GM12872 (cell line): ENCODE data around the gene ZSWIM8.

Source experiments
- TF ChIP-seq, protein P1 (sequence below): IDR thresholded peaks from 3 replicates; pipeline ENCODE4 v1.5.1; 2011; ENCODE audit warnings: low read depth, mild to moderate bottlenecking, low read length, moderate library complexity; ENCODE audit not compliant: insufficient read depth

ZSWIM8 gene

DNA sequence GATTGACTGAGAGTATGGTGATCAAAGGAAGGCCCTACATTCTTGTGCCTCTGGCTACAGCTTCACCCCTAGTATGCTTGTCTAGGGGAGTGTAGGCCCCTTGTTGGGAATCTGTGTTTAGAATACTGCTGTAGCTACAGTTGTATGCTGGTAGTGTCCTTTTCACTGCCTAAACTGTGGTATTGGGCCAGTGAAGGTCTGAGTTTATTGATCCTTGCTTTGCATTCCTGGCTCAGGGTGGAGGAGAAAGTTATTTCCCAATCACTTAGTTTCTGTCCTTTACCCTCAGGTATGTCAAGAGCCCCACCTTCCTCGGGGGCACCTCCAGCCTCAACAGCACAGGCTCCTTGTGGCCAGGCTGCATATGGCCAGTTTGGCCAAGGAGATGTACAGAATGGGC is 34.6 kb upstream of the ZSWIM8 start:
- TF ChIP-seq, protein P1, sequence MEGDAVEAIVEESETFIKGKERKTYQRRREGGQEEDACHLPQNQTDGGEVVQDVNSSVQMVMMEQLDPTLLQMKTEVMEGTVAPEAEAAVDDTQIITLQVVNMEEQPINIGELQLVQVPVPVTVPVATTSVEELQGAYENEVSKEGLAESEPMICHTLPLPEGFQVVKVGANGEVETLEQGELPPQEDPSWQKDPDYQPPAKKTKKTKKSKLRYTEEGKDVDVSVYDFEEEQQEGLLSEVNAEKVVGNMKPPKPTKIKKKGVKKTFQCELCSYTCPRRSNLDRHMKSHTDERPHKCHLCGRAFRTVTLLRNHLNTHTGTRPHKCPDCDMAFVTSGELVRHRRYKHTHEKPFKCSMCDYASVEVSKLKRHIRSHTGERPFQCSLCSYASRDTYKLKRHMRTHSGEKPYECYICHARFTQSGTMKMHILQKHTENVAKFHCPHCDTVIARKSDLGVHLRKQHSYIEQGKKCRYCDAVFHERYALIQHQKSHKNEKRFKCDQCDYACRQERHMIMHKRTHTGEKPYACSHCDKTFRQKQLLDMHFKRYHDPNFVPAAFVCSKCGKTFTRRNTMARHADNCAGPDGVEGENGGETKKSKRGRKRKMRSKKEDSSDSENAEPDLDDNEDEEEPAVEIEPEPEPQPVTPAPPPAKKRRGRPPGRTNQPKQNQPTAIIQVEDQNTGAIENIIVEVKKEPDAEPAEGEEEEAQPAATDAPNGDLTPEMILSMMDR: no peak

DNA sequence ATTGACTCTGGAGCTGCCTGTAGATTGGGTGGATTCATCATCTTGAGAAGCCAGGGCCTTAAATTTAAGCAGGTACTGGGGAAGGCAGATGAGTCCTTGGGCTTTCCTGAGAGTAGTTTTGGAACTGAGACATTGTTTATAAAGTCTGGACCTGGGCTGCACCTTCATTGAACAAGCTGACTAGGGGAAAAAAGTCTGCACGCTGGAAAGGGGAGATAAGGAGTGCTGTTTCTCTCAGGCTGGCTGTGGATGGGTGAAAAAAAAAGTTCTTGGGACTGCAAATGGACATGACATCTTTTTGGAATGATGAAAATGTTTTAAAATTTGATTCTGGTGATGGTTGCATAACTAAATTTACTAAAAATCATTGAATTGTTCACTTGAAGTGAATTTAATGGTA is 29.2 kb upstream of the ZSWIM8 start:
- TF ChIP-seq, protein P1: no peak

DNA sequence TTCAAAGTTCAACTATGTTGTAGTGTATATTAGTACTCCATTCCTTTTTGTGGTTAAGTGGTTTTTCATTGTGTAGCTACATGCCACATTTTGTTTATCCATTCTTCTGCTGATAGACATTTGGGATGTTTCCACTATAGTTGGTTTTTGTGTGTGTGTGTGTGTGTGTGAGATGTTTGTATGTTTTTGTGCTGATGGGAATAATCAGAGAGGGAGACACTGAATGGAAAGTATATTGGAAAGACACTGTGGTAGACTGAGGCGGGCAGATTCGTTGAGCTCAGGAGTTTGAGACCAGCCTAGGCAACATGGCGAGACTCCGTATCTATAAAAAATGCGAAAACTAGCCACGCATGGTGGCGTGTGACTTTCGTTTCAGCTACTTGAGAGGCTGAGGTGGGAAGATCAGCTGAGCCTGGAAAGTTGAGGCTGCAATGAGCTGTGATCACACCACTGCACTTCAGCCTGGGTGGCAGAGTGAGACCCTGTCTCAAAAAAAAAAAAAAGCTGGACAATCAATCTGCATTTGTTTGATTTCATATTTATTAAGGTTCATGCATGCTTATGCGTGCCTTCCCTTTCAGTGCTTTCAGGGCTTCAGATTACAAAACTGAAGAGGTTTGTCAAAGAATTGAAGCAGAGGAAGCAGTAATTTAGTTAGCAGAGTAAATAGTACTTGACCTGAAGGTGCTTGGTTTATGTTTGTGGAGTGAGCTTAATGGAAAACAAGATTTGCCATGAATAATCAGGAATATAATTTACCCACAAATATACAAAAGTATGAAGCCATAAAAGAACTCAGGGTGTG is 26.5 kb upstream of the ZSWIM8 start:
- TF ChIP-seq, protein P1: no peak

GRCh38 chr10:73759512-73760115 is 25.8 kb upstream of the ZSWIM8 start:
- TF ChIP-seq, protein P1: no peak

DNA sequence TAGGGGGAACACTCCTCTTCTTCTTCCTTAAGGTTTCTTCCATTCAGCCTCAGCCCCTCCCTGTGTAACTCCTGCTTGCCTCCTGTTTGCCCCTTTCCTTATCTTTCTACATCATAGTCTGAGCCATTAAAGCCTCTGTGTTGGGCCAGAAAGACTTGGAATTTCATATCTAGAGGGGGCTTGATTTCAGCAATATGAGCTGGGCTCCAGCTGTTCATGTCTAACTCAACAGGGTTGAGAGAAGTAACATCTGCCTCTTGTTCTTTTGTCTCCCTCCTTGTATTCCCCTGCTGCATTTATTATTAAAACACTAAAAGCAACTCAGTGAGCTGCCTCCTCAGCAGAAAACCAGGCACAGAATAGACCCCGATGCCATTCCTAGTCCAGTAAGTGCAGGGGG is 23.6 kb upstream of the ZSWIM8 start:
- TF ChIP-seq, protein P1: no peak

DNA sequence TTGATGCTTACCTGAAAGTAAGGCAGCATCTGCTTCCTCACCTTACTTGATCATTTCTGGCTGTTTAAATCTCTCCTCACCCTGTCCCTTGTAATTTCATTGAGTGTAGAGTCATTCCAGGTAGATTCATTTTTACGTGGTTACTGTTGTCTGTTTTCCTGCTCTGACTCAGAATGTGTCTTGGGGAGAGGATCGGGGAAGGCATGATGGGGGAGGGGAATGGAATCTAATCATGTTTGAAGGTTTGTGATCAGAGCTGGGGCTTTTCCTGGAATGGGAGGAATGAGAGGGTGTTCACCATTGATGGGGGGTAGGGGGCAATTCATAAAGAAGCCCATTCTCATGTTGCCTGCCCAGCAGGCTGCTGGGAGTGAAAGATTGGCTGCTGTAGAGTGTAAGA is 22.5 kb upstream of the ZSWIM8 start:
- TF ChIP-seq, protein P1: no peak

GRCh38 chr10:73763343-73763742 is 22.1 kb upstream of the ZSWIM8 start:
- TF ChIP-seq, protein P1: no peak
